ENCODE data around the gene GM2A.

- TF ChIP-seq POLR2A (IDR thresholded peaks at IDR 0.05): no peak
- TF ChIP-seq, protein P1, sequence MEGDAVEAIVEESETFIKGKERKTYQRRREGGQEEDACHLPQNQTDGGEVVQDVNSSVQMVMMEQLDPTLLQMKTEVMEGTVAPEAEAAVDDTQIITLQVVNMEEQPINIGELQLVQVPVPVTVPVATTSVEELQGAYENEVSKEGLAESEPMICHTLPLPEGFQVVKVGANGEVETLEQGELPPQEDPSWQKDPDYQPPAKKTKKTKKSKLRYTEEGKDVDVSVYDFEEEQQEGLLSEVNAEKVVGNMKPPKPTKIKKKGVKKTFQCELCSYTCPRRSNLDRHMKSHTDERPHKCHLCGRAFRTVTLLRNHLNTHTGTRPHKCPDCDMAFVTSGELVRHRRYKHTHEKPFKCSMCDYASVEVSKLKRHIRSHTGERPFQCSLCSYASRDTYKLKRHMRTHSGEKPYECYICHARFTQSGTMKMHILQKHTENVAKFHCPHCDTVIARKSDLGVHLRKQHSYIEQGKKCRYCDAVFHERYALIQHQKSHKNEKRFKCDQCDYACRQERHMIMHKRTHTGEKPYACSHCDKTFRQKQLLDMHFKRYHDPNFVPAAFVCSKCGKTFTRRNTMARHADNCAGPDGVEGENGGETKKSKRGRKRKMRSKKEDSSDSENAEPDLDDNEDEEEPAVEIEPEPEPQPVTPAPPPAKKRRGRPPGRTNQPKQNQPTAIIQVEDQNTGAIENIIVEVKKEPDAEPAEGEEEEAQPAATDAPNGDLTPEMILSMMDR (IDR thresholded peaks at IDR 0.05): no peak
Measured at GRCh38 chr5:151285683-151286082, 32.7 kb downstream of the GM2A start.

Data from testis (tissue), 2 donors.